NCI-H82 treated with DMSO at 0.1 percent for 48 hours (cell line): Measurements from ENCODE around the gene SMAD6.
"Not testable (repeated sequence)": the region's sequence is repeated elsewhere in the genome, so short reads cannot be mapped to it uniquely, and the experiment has no call there.

Experiments
- DNase-seq: peaks from one replicate; lab custom pipeline; 2025; ENCODE audit not compliant: unreplicated experiment; lab: John Stamatoyannopoulos, UW

Gene SMAD6

DNA sequence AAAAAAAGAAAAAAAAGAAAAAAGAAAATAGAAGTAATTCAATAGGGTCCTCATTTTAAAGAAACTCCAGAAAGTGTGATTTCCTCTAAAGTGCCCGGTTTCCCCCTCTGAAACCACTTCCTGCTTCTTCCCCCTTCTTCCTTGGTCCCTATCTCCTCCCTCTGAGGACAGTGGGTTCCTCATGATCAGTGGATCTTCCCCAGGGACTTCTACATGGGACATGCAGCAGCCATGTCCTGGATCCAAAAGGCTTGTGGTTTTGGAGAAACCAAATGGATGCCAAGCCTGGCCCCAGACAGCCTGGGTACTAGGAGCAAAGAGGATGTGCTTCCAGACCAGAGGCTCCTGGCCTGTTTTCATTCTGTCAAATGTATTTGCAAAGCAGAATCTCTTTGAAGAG lies 26.6 kb upstream of the SMAD6 start:
- no peak for DNase-seq

DNA sequence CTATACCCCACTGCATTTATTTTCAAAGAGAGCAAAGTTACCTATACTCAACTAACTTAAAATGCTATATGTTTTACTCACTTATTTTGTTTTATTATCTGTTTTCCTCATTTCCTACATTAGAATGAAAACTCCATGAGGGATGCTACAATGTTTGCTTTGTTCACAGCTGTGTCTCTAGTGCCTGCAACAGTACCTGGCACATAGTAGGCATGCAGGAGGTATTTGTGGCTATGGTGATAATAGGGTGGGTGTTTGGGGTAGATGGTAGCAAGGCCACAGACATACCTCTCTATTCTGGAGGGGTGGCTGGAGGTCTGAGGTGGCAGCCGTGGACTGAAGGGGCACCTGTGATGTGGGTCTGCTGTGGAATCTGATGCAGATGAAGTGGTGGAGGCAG lies 24.7 kb upstream of the SMAD6 start:
- DNase-seq = no peak

DNA sequence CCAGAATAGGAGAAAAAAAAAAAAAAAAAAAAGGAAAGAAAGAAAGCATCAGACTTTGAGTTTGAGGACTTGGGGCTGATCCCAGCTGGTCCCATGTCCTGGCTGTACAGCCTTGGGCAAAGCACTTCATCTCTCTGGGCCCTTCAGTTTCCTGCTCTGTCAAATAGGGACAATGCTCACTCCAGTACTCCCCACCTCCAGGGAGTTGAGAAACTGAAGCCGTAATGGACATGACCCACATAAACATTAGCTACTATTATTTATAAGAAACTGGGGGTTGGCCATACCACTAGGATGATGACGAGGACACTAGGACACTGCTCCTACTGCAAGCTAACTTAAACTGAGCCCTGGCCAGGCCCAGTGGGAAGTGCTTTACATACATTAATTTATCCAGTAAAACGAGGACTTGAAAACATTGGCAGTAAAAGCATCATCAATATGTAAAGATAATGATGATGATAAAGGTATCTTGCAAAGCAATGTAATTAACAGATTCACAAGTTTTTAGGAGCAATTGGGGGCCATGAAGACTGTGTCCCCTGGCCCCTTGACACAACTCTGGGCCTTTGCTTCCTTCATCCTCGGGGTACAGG lies 22.9 kb upstream of the SMAD6 start:
- DNase-seq = no peak

DNA sequence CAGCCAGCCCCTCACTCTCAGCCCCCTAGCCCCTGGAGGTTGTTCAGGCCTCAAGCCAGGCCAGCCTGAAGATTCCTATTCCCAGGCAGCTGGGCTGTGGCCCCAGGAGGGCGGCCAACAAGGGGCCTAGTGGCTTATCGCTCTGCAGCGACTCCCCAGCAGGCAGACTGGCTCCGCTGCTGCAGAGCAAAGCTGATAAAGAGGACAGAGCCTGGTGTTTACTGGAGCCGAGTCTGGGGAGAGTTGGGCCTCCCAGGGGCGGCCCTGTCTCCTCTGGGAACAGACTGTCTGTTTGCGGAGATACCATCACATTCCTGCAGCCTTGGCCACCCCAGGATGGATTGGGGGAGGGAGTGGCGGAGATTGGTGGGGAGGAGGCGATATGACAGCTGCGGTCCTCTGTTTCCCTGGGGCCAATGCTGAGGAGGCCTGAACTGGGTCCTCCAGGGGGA lies 22.4 kb upstream of the SMAD6 start:
- peak; percentile 76 for DNase-seq

DNA sequence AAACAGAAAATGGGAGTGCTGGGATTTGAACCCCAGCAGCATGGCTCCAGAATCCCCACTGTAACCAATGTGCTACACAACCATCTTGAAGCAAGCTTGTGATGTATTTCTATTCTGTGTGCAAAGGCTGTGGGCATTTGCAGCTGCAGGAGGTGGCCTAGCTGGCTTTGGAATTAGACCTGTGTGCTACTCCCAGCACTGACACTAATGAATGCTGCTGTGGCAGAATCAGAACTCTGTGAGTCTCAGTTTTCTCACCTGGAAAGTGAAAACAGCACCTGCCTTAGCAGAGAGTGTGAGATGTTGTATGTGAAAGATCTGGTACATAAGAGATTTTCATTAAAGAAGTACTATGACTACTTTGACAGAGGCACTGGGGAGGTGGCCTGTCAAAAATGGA lies 21.5 kb upstream of the SMAD6 start:
- no peak for DNase-seq

DNA sequence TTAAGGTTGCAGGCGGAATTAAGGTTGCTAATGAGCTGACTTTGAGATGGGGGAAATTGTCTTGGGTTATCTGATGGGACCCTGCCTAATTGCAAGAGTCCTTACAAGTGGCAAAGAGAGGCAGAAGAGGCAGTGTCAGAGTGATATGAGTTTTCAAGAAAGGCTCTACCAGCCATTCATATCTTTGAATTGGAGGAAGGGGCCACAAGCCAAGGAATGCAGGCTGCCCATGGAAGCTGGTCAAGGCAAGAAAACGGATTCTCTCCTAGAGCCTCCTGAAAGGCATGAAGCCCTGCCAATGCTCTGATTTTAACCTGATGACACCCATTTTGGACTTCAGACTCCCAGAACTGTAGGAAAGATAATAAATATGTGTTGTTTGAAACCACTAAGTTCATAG lies 20.6 kb upstream of the SMAD6 start:
- no peak for DNase-seq

DNA sequence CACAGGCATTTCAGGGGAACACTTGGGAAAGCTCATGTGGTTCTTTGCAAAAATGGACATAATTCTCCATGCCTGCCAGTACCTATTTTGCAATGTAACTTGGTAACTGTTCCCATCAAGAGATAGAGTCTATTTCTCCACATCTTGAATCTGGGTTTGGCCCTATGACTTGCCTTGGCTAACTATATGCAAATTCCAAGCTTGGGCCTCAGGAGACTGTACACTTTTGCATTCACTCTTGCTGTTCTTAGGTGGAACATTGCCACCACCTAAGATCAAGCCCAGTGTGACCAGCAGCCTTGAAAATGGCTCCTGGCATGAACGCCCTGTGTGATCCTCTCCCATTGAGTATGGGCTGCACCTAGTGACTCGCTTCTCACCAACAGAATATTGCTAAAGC lies 19.8 kb upstream of the SMAD6 start:
- DNase-seq = no peak

DNA sequence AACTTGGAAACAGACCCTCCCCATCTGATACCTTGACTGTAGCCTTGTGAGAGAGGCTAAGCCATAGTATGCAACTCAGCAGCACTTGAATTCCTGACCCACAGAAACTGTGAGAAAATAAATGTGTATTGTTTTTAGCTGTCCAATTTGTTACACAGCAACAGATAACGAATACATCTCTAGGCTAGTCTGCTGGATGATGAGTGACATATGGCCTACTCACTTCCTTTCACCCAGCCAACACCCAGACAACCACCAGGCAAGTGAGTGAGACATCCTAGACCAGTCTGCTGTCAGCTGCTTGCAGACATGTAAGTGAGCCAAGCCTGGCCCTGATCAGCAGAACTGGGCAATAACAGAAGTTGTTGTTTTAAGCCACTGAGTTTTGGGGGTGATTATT lies 19.2 kb upstream of the SMAD6 start:
- no peak for DNase-seq

DNA sequence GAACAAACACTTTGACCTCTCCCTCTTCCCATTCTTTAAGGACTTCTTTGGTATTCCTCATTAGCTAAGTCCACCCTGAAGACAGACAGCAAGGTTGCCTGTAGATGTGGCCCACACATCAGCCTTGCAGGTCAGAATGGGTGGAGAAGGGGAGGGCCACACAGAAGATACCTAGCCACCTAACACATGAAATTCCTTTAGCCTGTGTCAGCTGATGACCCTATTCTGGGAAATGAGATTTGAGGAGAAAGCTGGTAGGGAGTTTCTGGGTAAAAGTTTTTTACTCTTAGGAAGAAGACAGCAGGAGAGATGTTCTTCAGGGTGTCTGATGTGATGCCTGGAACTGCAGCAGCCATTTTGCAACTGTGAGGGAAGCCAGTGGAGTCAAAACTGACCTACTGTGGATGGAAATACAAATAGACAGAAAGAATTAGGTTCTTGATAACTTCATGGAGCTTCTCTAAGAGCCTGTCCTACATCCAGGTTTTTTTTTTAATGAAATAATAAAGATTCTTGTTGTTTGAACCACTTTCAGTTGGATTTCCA lies 17.8 kb upstream of the SMAD6 start:
- DNase-seq = no peak

DNA sequence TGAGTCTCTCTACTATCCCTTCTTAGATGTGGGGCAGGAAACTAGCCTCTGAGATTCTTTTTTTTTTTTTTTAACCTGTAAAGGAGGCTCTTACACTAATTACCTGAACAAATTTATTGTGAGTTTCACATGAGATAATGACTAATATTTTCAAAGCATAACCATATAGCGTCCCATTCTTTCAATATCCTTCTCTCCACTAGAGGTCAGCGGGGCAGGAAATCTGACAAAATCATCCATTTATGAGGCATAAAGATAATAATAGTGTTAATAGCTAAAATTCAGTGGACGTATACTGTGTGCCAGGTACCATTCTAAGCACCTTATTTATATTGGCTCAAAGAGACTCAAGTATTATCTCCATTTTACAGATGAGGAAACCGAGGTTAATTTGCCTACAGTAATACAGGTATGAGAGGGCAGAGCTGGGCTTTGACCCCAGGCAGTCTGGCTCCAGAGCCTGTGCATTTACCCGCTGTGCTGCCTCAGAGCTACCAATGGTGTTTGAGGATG lies 16.3 kb upstream of the SMAD6 start:
- DNase-seq = no peak

DNA sequence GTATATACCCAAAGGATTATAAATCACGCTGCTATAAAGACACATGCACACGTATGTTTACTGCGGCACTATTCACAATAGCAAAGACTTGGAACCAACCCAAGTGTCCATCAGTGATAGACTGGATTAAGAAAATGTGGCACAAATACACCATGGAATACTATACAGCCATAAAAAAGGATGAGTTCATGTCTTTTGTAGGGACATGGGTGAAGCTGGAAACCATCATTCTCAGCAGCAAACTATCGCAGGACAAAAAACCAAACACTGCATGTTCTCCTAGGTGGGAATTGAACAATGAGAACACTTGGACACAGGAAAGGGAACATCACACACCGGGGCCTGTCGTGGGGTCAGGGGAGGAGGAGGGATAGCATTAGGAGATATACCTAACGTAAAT lies 11.1 kb upstream of the SMAD6 start:
- not testable (repeated sequence) for DNase-seq

DNA sequence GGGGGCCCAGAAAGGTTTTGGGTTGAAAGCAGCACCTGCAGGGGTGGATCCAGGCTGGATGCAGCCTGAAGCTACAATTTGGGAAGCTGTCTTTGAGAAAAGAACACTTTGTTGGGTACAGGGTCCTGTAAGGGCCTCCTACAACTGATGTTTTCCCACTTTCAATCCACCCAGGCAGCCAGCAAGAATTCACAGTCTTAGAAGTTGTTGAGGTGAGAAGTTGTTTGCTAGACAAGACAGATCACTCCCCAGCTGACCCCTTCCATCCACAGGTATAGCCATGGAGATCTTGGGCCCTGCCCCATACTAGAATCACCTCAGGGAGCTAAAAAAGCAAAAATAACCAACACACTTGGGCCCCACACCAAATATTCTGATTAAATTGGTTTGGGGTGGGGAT lies 10.3 kb upstream of the SMAD6 start:
- DNase-seq = no peak

DNA sequence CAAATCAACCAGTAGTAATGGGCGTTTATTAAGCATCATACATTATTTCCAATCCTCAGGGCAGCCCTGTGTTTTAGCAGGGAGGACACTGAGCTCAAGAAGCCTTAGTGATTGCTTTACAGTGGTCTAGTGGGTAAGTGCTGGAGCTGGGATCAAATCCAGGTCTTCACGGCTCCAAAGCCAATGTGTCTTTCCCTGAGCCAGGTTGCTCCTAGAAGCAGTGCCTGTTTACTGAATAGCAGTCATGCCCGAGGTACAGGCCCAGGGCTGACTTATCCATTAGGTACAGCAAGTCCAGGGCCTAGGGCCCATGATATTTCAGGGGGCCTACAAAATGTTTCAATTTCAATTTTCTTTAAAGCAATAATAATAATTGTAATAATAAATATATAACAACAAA lies 9.6 kb upstream of the SMAD6 start:
- DNase-seq = no peak

DNA sequence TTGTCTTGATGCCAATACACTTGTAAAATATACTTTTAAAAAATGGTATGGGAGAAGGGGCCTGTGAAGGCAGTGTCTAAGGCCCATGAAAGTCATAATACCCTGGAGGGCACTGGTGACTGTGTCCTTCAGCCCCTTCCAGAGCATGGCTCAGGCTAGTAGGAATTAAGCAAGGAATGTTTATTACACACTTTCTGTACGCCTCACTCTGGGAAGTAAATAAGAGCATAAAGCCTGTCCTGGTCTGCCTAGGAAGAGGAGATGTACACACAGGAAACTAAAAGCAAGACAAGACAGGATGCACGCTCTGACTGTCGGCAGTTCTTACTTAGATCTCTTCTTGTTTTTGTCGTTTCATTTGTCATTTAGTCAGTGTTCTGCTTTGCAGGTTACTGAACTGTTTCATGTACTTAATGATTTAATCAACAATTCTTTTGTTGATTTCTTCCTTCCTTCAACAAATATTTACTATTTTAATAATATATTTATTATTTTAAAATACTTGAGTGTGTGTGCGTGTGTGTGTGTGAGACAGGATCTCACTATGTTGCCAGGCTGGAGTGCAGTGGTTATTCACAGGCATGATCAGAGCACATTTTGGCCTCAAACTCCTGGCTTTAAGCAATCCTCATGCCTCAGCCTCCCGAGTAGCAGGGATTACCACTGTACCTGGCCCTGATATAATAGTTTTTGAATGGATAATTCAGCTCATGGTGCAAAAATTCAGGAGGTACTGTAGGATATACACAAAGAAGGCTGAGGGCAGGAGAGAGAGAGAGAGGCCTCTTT lies 9.0 kb upstream of the SMAD6 start:
- DNase-seq = no peak

DNA sequence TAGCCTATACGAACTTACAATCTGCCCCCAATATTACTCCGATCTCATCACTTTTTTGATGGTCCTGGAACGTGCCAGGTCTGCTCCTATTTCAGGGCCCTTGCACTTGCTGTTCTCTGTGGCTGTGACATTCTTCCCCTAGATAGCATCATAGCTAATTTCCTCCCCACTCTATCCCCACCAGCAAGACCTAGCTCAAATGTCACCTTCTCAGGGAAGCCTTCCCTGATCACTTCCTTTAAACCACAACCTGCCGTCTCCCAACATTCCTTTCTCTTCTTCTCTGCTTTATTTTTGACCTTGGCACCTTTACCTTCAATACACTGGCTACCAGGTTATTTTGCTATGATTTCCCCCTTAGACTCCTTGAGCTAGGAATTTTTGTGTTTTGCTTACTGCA lies 5.3 kb upstream of the SMAD6 start:
- no peak for DNase-seq

DNA sequence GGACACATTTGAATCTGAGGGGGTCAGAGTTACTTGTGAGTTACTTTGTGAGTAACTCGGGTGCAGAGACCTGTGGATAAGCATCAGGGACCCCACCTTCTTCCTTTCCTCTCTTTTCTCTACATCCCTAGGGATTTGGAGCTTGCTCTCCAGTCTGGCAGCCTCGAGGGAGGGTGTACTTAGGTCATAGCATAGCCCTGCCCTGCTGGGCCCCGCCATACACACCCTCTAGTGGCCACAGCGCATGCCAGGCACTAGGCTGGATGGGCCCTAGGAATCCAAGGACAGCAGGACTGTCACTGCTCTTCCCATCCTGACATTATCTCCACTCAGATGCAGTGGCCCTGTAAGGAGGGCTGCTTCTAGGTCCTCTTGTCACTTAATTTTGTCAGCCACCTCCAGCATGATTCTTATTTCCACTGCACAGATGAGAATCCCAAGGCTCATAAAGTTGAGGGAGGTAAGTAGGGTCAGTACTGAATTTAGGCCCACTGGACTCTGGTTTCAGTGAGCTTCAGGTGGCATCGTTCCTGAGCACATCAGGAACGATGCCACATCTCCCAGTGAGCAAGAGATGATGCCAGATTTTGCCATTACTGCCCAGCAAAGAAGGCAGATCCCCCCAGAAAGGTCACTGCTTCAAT lies 3.6 kb upstream of the SMAD6 start:
- DNase-seq = peak; percentile 79

DNA sequence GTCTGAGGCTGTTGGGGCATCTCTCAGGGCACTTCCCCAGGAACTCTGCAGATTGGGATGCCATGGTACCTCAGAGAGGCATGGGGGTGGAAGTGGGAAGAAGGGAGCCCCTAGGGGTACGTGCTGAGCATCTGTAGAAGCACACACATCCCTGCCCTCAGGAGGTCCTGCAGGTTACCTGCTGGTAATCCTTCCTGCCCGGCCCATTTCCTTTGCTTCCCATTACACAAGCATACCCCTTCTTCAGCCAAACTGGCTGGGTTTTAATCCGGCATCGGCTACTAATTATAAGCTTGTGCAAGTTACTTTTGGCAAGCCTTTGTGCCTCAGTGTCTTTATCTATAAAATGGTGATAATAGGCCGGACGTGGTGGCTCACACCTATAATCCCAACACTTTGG lies 3.1 kb upstream of the SMAD6 start:
- no peak for DNase-seq

DNA sequence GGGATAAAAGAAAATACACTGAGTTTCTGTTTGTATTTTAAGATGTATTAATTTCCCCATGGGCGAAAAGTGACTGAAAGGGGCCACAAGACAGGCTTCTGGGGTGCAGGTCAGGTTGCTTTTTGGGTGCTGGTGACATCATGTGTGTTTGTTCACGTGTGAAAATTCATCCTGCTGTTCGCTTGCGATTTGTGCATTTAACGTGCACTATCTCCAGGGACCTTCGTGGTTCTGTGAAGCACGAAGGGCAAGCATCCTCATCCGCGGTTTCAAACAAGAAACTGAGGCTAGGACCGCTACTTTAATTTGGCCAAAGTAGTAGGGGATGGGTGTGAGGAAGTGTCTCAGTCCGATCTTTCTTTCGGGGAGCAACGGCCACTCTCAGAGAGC lies 1.6 kb upstream of the SMAD6 start:
- DNase-seq = no peak

DNA sequence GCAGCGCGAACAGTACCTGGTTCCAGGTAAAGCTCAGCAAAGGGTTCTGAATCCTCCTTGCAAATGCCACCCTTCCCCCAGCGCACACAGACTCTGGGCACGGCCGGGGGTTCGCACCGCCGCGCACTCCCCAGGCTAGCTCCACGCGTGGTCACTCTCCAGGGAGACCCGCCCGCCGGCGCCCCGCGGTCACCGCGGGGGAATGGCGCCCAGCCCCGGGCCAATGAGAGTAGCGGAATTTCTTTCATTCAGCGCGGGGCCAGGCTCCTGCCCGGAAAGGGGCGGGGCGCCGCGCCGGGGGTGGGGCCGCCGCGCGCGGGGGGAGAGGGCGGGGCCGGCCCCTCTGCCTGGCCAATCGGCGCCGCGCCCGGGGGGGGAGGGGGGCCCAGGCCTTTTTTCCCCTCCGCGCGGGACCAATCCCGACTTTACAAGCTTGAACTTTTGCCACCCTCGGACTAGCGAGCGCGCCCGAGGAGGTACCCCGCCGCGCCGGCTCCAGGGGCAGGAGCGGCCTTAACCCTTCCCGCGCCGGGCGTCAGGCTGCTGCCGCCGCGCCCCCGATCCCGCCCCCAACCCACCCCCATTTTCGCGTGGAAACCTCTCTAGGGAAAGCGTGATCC lies 1.1 kb upstream of the SMAD6 start:
- DNase-seq = peak; percentile 73

DNA sequence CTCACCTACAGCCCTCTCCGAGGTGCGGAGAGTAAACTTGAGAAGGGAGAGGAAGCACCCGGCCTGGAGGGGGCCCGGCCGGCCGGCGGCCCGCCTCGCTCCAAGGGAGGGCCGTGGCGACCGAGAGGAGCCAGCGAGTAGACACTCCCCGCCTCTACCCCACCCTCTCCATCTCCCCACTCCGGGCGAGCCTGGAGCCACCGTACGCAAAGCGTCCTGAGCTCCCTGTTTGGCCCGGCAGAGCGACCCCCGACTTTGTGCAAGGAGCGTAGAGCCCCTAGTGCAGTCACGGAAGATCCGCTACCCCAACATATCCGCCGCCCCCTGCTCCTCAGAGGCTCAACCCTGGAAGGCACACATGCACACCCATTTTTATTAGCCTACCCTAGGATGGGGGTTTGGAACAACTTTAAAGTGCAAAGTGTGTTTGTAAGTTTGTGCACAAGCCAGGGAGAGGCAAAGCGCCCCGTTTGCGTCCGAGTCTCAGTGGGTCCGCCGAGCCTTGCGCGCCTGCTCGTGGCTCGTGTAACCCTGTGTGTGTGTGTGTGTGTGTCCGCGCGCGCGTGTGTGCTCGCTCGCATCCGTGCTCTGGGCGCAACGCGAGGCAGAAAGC lies 508 bp upstream of the SMAD6 start:
- no peak for DNase-seq
